IgD-negative memory B cell (primary cell): ENCODE measurements around the gene HAND2. TPM values are rescaled to one million over a fixed set of nuclear protein-coding genes. Genes with fewer than 3 reads are reported as not detected.

ENCODE experiments used
- H3K27ac Mint-ChIP-seq, 3 donors: one replicate each; pipeline ENCODE4 v1.8.0; 2020 to 2022; ENCODE audit warnings: mild to moderate bottlenecking in 3 of 3, mixed read lengths in 3 of 3, moderate library complexity in 1 of 3
- H3K27me3 Mint-ChIP-seq: one replicate; pipeline ENCODE4 v1.8.0; 2021; ENCODE audit warnings: mixed read lengths
- H3K36me3 Mint-ChIP-seq: one replicate; pipeline ENCODE4 v1.8.0; 2020; ENCODE audit warnings: mild to moderate bottlenecking, mixed read lengths
- H3K4me1 Mint-ChIP-seq, 3 donors: one replicate each; pipeline ENCODE4 v1.8.0; 2020 to 2022; ENCODE audit warnings: mixed read lengths in 3 of 3, mild to moderate bottlenecking in 1 of 3
- H3K4me3 Mint-ChIP-seq, 4 donors: one replicate each; pipeline ENCODE4 v1.8.0; 2020 to 2022; ENCODE audit warnings: mild to moderate bottlenecking in 4 of 4, mixed read lengths in 4 of 4, moderate library complexity in 3 of 4
- H3K9me3 Mint-ChIP-seq, 3 donors: one replicate each; pipeline ENCODE4 v1.8.0; 2020 to 2021; ENCODE audit warnings: mixed read lengths in 3 of 3, mild to moderate bottlenecking in 1 of 3
- polyA plus RNA-seq: library from polyadenylated mRNA; unstranded; fragments of 300-500 nt; fragmentation: Illumina TruSeq; gene quantifications from one replicate; pipeline ENCODE4 v1.2.3, GENCODE V29; 2021

The HAND2 gene
- polyA plus RNA-seq, 1 donor from 2014 or later, result not detected

DNA sequence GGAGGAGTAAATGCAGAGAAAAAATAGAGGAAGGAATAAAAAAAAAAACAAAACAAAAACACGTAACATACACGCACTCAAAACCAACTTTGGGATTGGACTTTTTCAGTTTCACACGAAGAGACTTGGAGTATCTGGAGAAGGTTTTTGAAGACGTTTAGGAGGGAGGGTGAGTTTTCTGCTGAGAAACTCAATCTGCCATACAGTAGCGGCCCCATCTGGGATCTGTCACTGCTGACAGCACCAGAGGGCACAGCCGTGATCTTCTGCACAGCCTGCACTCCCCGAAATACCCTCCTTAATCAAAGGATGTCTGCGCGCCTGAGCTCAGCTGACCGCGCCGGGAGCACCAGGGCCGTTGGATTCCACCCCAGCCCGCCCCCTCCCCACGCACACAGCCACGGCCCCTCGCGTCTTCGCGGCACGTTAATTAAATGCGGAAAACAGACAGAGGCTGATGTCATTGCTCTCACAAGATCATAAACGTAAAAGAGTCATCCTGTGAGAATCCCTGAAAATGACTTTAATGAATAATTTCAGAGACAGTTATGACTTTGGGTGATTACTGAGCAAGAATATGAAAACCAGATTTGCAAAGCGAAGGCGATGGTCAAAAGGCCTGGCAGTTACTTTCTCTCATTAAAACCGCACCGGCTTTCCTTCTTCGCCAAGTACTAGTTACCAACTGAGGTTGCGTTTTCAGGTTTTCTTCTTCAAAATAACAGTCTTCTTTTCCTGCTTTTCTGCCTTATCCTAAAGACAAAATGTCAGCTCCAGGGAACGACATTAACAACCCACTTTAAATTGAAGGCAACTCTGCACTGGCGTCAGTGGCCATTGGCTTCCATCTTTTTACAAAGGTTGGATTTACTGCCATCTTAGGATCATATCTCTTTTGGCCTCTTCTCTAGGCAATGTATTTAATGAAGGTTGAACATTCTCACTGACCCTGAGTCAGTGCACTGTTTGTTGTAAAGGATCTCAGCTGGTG lies 10.6 kb downstream of the HAND2 start:
- Mint-ChIP-seq H3K27me3 (peaks cover 87% of the 10 kb centered on the region), H3K27ac (peak overlapping the region; percentile 27 to 89 (median 36)), H3K9me3 (peaks cover under 1 to 19% (median 4%) of the 10 kb centered on the region in 3 donors), H3K4me1 (peaks cover 0 to 5% (median 5%) of the 10 kb centered on the region in 3 donors), H3K4me3 (peak overlapping the region in 3 of 4 donors; percentile 22 to 67 (median 60)), H3K36me3 (peaks cover 6% of the 10 kb centered on the region)

DNA sequence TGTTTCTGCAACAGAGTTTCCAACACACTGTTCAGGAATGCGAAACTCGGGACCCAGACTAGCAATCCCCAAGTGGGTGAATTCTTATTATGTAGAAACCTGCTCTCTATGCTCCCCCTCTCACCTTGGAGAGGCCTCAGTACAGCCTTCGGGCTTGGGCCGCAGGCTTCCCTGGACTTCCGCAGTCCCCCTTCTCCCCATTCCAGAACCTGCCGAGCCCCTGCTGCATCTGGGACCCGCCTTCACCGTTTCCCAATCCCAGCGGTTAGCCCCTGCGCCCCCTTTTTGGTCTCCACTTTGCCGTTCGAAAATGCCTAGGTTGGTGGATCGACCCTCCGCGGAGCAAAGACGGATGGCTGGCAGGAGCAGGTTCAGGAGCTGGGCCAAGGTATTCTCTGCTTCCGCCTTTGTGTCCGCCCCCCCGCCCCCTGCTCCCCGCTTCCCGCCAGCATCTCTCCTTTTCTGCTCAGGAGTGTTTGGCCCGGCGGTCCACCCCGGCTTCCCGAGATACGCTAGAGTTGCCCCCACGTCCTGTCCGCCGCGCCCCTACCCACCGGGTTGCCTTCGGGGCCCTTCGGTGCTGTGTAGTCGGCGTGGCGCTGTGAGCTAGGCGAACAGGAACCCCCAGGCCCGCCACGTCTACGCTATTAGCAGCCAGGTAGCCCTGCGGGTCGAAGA lies 11.5 kb downstream of the HAND2 start:
- Mint-ChIP-seq H3K4me1 (peaks cover 0 to 5% (median 5%) of the 10 kb centered on the region in 3 donors), H3K4me3 (peak overlapping the region; percentile 0 to 82 (median 28)), H3K27ac (peak overlapping the region; percentile 31 to 89 (median 81)), H3K36me3 (peaks cover 2% of the 10 kb centered on the region), H3K9me3 (peaks cover 0 to 14% (median 4%) of the 10 kb centered on the region in 3 donors), H3K27me3 (peaks cover 79% of the 10 kb centered on the region)

DNA sequence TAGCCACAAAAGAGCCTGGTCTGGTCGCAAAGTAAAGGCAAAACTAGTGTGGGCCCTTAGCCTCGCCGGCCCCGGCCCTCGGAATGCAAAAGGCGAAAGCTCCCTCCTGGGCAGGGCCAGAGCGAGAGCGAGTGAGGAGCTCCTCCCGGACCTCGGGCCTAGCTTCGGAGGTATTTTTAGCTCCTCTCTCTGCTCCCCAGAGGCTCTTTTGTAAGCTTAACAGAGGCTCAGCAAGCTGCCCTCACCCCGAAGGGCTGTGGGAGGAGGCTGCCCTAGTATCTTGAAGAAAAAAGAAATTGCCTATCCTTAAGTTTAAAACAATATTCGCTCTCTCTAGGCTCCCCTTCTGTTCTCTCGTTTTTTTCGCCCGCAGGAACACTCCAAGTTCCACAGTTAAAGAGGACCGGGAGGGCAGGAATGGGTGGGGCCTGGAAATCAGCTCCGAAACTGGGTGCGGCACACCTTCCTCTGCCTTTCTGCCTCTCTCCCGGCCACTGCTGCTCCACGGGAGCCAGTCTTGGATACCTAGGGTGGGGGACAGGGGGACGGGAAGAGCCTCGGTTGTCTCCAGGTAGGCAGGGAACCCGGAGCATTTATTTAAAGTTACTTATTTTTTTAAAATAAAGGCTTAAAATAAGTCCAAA lies 12.1 kb downstream of the HAND2 start:
- H3K36me3 Mint-ChIP-seq, result peaks cover 2% of the 10 kb centered on the region
- peaks cover 0 to 5% (median 5%) of the 10 kb centered on the region in 3 donors for H3K4me1 Mint-ChIP-seq
- peak overlapping the region in 2 of 3 donors; percentile 81 to 94 for H3K27ac Mint-ChIP-seq
- H3K27me3 Mint-ChIP-seq, result peaks cover 76% of the 10 kb centered on the region
- H3K9me3 Mint-ChIP-seq, result peaks cover 0 to 12% (median 4%) of the 10 kb centered on the region in 3 donors
- peak overlapping the region in 1 of 4 donors; percentile 46 for H3K4me3 Mint-ChIP-seq

DNA sequence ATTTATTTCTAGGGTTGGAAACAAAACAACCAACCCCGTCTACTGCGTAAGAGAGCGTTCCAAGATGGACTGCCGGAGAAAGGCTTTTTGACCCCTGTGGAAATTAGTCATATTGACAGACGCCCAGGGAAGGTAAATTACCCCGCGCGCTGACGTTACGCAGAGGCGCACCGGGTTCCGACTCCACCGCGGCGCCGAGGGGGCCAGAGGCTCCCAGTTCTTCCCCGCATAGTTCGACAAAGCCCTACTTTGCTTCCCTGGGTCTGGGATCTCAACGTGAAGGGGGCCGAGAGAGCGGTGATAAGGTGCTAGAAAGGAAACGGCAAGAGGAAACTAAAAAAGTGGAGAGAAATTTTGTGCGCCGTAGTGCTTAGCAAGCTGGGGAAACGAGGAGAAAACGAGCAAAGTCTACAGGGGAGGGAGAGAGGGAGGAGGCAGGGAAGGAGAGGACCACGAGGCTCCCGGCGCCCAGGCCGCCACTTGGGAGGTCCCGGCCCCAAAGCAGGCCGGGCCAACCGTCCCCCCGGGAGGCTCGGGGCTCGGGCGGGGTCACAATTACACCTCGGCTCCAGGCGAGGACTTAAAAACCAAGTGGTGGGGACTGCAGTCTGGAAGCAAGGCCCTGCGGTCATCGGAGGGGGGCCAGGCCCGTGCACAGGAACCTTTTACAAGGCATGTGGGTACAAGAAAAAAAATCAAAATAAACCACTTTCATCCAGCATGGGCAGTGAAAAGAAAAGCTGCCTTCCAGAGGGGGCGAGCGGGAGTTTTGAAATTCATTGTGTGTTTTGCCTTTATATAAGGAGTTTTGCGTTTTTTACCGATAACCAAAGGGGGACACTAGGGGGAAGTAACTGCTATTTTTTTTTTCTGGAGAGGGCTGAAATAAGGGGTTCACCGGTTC lies 13.2 kb downstream of the HAND2 start:
- Mint-ChIP-seq H3K4me1 (peaks cover 0 to 5% (median 5%) of the 10 kb centered on the region in 3 donors), H3K9me3 (peaks cover 0 to 12% (median 4%) of the 10 kb centered on the region in 3 donors), H3K27me3 (peaks cover 75% of the 10 kb centered on the region), H3K4me3 (peak overlapping the region in 2 of 4 donors; percentile 46 to 56), H3K27ac (peak overlapping the region; percentile 24 to 94 (median 81)), H3K36me3 (peaks cover 3% of the 10 kb centered on the region)

DNA sequence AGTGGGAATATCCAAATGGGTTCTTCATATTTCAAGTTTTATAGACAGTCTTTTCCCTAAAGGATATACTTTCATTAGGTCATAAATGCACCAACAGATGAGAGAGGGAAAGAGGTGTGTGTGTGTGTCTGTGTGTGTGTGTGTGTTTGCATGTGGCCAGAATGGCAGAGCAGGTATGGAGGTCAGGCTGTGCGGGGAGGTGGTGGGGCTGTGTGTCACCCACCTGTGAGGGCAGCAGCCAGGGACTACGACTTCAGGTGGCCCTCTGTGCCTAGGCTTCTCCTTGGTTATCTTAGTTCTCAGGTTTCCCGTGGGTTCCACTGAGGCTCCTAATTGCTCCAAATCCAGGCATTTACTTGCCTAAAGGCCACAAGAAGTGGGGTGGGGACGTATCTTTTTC lies 14.6 kb downstream of the HAND2 start:
- peaks cover 0 to 6% (median 5%) of the 10 kb centered on the region in 3 donors for H3K4me1 Mint-ChIP-seq
- peak overlapping the region in 1 of 4 donors; percentile 43 for H3K4me3 Mint-ChIP-seq
- peaks cover 0 to 12% (median 6%) of the 10 kb centered on the region in 3 donors for H3K9me3 Mint-ChIP-seq
- H3K27ac Mint-ChIP-seq, result peak overlapping the region in 1 of 3 donors; percentile 94
- H3K27me3 Mint-ChIP-seq, result peaks cover 72% of the 10 kb centered on the region
- H3K36me3 Mint-ChIP-seq, result peaks cover 3% of the 10 kb centered on the region

DNA sequence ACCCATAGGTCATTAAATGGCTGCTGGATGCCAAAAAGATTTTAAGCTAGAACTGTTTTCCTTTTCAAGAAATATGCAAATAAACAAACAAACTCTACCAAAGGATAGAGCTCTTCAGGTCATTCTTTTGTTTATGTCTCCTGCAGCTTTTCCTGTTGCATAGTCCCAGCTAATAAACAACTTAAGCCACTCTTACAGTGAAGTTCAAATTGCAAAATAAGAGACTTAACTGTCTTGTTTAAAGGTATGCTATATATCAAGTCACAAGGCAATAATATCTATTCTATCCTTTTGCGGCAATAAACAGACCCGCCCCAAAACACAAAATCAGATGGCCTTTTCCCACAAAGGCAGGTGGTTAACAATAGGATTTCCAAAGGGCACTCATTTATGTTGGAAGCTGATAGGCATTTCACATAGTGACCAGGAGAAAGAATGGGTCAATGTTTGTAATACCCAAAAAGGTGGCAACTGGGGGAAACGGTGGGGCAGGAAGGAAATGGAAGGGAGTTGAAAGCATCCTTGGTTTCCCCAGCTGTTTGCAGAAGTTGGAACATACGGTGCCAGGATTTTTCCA lies 15.3 kb downstream of the HAND2 start:
- peak overlapping the region in 1 of 4 donors; percentile 43 for H3K4me3 Mint-ChIP-seq
- H3K9me3 Mint-ChIP-seq, result peaks cover 0 to 11% (median 6%) of the 10 kb centered on the region in 3 donors
- peak overlapping the region in 1 of 3 donors; percentile 94 for H3K27ac Mint-ChIP-seq
- peaks cover 69% of the 10 kb centered on the region for H3K27me3 Mint-ChIP-seq
- H3K4me1 Mint-ChIP-seq, result peaks cover 0 to 8% (median 3%) of the 10 kb centered on the region in 3 donors
- peaks cover 3% of the 10 kb centered on the region for H3K36me3 Mint-ChIP-seq

DNA sequence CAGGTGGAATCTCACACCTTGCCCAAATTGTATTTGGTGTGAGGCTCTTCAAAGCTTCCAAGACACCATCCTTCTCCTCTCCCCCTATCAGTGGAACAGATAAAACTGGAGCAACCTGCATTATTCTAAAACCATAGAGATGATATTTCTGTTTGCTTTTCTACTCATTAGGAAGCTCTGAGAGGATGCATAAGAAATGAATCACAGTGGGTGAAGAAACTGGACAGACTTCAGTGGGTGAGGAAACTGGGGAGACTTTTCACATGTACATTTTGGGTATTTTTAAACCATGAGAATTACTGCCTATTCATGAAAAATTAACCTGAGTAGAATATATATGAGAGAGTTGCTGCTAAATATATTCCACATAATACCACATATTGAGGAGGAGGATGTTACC lies 16.4 kb downstream of the HAND2 start:
- H3K36me3 Mint-ChIP-seq, result peaks cover 3% of the 10 kb centered on the region
- H3K4me3 Mint-ChIP-seq, result no peak overlapping the region
- H3K27ac Mint-ChIP-seq, result no peak overlapping the region
- H3K27me3 Mint-ChIP-seq, result peaks cover 68% of the 10 kb centered on the region
- H3K9me3 Mint-ChIP-seq, result peaks cover 0 to 11% (median 6%) of the 10 kb centered on the region in 3 donors
- H3K4me1 Mint-ChIP-seq, result peaks cover 5 to 13% (median 7%) of the 10 kb centered on the region in 3 donors

DNA sequence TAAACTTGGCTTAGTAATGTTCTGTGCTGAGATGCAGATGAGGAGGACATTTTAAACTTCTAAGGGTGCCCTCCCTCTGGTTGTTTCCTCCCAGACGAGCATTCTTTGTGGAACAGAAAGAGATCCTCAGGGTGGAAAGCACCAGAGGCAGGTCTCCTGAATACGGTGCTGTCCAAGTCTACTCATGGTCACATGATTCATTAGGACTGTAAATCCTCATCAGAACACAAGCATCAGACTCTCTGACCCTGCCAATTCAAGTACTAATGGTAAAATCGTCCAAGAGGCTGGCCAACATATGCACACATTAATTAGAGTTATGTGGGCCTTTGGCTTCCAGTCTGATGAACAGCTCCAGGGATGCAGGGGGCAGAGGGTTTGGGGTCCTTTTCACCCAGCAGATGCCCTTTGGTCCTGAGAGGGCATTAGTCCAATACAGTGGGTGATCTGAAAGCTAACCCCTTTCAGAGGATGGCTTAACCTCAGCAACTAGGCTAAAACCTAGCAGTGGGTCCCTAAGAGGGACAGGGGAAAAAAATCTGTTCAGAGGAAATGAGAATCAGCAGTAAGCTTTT lies 18.2 kb downstream of the HAND2 start:
- Mint-ChIP-seq H3K4me1 (peaks cover 17 to 21% (median 19%) of the 10 kb centered on the region in 3 donors), H3K36me3 (peaks cover 3% of the 10 kb centered on the region), H3K4me3 (peak overlapping the region in 1 of 4 donors; percentile 63), H3K9me3 (peaks cover 0 to 16% (median 6%) of the 10 kb centered on the region in 3 donors), H3K27ac (peak overlapping the region in 1 of 3 donors; percentile 67), H3K27me3 (peaks cover 77% of the 10 kb centered on the region)

DNA sequence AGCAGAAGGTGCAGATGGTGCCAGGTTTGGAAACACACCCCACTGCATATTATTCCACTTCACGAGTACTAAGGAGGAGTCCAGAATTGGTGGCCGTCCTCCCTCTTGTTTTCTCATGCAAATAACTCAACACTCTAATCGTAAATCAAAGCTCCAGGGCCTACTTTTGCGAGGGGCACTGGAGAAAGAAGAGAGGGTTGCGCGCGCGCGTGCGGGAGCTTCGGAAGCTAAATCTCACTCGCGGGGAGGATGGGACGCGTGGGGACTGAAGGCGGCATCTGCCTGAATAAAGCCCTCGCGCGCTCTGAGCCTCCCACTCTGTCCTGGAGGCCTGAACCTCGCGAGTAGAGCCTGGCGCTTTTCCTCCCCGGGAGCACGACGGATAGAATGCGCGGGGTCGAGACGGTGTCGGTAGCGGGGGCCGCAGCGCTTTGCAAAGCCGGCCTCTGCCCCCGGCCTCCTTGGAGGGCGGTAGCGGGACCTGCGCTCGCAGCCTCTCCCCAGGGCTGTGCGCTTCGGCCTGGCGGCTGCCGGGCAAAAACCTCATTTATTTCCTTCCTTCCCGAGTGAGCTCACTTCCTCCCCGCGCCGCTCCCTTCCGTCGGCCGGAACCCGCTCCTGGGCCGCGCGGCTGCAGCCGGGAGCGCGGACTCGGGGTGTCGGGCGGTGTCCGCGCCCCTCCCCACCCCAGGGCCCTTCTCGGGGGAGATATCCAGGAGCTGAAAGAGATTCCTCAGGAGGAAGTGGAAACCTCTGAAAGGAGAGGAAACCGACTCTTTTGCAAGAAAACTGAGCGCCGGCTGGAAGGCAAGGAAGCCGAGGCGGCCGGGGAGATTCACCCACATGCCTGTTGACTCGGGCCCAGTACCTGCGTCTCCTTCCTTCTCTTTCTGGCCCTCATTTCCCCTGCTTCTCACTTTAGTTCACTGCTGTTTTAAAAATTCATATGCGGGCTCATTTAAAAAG lies 20.7 kb downstream of the HAND2 start:
- Mint-ChIP-seq H3K9me3 (peaks cover 0 to 13% (median 2%) of the 10 kb centered on the region in 3 donors), H3K27me3 (peaks cover 78% of the 10 kb centered on the region), H3K4me1 (peaks cover 20 to 43% (median 30%) of the 10 kb centered on the region in 3 donors), H3K4me3 (peak overlapping the region; percentile 80 to 95 (median 93)), H3K27ac (peak overlapping the region in 2 of 3 donors; percentile 76 to 80), H3K36me3 (peaks cover 3% of the 10 kb centered on the region)

DNA sequence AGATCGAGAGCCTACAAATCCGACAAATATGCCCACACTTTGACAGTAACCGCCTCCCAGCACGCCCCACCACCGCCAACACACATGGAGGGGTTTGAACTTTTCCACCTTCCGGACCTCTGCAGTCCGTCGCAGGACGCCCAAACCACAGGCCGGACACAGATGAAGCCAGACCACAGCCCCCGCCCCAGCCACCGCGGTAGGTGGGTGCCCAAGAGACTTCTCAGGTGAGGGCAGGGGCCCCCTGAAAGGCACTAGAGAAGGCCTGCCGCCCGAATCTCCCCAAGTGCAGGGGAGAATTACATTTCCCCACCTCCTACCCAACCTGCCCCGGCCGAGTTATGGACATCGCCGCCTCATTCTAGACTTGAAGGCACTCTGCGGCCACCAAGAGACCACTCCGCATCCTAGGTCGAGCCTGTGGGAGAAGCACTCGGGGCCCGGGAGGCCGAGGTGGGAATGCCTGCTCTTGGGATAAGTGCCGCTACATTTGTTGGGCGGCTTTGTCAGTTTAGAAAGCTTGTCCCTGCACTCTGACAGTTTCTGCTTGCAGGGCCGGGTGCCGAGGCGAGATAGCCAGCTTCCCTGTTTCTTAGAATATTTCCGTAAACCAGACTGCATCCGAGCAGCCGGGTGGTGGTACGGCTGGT lies 21.5 kb downstream of the HAND2 start:
- Mint-ChIP-seq H3K9me3 (peaks cover 0 to 13% (median 2%) of the 10 kb centered on the region in 3 donors), H3K27ac (peak overlapping the region; percentile 64 to 80 (median 78))

DNA sequence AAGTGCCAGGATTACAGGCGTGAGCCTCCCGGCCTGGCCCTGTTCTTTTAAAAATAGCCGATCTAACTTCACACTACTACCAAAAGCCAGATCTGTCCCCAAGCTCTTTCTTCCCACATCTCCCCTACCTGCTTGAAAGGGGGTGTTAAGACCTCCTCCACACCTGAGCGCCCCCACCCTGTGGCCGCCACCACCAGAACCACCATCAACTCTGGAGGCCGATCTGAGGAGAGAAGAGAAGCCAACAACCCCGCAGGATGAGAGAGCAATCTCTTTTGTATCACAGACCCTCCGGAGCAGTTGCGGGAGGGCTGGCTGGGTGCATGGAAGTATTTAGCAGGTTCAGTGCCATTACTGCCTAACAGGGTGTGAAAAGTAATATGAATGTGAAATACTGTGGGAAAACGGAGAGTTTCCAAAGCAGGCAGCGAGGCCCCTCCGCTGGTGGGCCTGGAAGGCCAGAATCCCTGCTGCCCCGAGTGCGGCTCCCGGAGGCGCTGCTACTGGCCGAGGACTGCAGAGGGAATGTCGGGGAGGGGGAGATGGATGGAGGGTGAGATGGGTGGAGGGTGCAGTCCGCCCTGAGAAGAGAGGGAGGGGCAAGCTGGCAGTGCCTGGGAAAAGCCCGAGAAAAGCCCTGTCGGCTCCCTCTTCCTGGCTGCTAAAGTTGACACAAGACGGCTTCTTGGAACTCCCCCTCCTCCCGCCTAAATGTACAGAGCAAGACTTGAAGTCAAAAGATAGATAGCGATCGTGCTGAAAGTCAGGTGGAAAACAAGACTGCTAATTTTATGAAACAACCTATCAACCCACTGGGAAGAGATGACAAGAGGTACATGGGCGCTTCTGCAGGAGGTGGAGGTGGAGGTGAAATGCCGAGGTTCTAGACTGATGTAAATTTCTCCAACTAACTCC lies 22.3 kb downstream of the HAND2 start:
- H3K27me3 Mint-ChIP-seq, result peaks cover 88% of the 10 kb centered on the region
- peaks cover 20 to 43% (median 30%) of the 10 kb centered on the region in 3 donors for H3K4me1 Mint-ChIP-seq
- H3K27ac Mint-ChIP-seq, result peak overlapping the region in 2 of 3 donors; percentile 64 to 78
- peak overlapping the region; percentile 38 to 95 (median 93) for H3K4me3 Mint-ChIP-seq
- H3K36me3 Mint-ChIP-seq, result peaks cover 1% of the 10 kb centered on the region
- H3K9me3 Mint-ChIP-seq, result peaks cover 0 to 13% (median 2%) of the 10 kb centered on the region in 3 donors

More for the DNA sequence above, 21.5 kb downstream of the HAND2 start:
- Mint-ChIP-seq H3K4me3 (peak overlapping the region; percentile 80 to 95 (median 93)), H3K27me3 (peaks cover 86% of the 10 kb centered on the region), H3K36me3 (peaks cover 3% of the 10 kb centered on the region), H3K4me1 (peaks cover 20 to 43% (median 30%) of the 10 kb centered on the region in 3 donors)
